Epithelial cell of esophagus (primary cell): ENCODE results near the gene SLC35E3.

Source experiments
- DNase-seq: peaks from one replicate; pipeline ENCODE4 v3.0.0; 2010; ENCODE audit warnings: low read depth
- H3K4me3 ChIP-seq: 2 replicates; pipeline ENCODE4 v1.5.1; 2011; ENCODE audit warnings: mild to moderate bottlenecking, low read length, control low read depth
- CTCF ChIP-seq: IDR thresholded peaks from 2 replicates; pipeline ENCODE4 v1.5.1; 2011; ENCODE audit warnings: low read depth, mild to moderate bottlenecking, low read length, control low read depth, inconsistent platforms; ENCODE audit not compliant: insufficient read depth; ENCODE audit errors: missing control alignments

SLC35E3 gene

GRCh38 chr12:68776976-68777610 is 31.1 kb downstream of the SLC35E3 start:
- no peak for DNase-seq
- H3K4me3 ChIP-seq = no peak overlapping the region
- TF ChIP-seq CTCF = no peak

GRCh38 chr12:68779280-68779679 is 33.3 kb downstream of the SLC35E3 start:
- no peak overlapping the region for H3K4me3 ChIP-seq

GRCh38 chr12:68780731-68781130 is 34.8 kb downstream of the SLC35E3 start:
- DNase-seq = peak; percentile 38
- no peak overlapping the region for H3K4me3 ChIP-seq
- TF ChIP-seq CTCF = no peak

More at GRCh38 chr12:68779280-68779679, 33.3 kb downstream of the SLC35E3 start:
- TF ChIP-seq CTCF = no peak
- no peak for DNase-seq

- no peak overlapping the region for H3K4me3 ChIP-seq
- TF ChIP-seq CTCF = no peak
- DNase-seq = no peak
Observed at GRCh38 chr12:68781728-68782127, 35.8 kb downstream of the SLC35E3 start.

- TF ChIP-seq CTCF = no peak
- DNase-seq = no peak
- no peak overlapping the region for H3K4me3 ChIP-seq
Observed at GRCh38 chr12:68784015-68784414, 38.0 kb downstream of the SLC35E3 start.

GRCh38 chr12:68785358-68785757 is 39.4 kb downstream of the SLC35E3 start:
- no peak for TF ChIP-seq CTCF
- H3K4me3 ChIP-seq = no peak overlapping the region
- peak; percentile 83 for DNase-seq

GRCh38 chr12:68785823-68786222 is 39.8 kb downstream of the SLC35E3 start:
- H3K4me3 ChIP-seq = no peak overlapping the region
- no peak for TF ChIP-seq CTCF
- no peak for DNase-seq
